HL-60 (cell line): ENCODE data around the gene RHOV.

ENCODE experiments used
- DNase-seq, 2 experiments: peaks; one replicate each; pipeline ENCODE4 v3.0.0-alpha.2; 2010 to 2020; ENCODE audit warnings: low read depth in 1 of 2, low spot score in 1 of 2
- H3K27ac ChIP-seq: fragments of 250-450 bp; sonication (Bioruptor Pico); replicated peaks from 2 replicates; pipeline ENCODE4 v1.5.1; 2020; ENCODE audit warnings: mild to moderate bottlenecking, moderate library complexity
- H3K27me3 ChIP-seq: fragments of 250-450 bp; sonication (Bioruptor Pico); 2 replicates; pipeline ENCODE4 v1.5.1; 2021; ENCODE audit warnings: mild to moderate bottlenecking, moderate library complexity; ENCODE audit not compliant: insufficient read depth, poor library complexity, severe bottlenecking
- H3K4me3 ChIP-seq: replicated peaks from 2 replicates; pipeline ENCODE4 v1.5.1; 2011; ENCODE audit warnings: mild to moderate bottlenecking, control low read depth, low read length; ENCODE audit not compliant: insufficient read depth
- CTCF ChIP-seq: IDR thresholded peaks from one replicate; pipeline ENCODE4 v1.5.1; 2011; ENCODE audit warnings: low read length, control low read depth, inconsistent platforms; ENCODE audit not compliant: insufficient read depth
- GABPA ChIP-seq: IDR thresholded peaks from 2 replicates; pipeline ENCODE4 v1.6.1; 2012; ENCODE audit warnings: low read depth
- POLR2AphosphoS5 ChIP-seq: IDR thresholded peaks from 2 replicates; pipeline ENCODE4 v1.6.1; 2012; ENCODE audit warnings: low read depth
- REST ChIP-seq: IDR thresholded peaks from 2 replicates; pipeline ENCODE4 v1.6.1; 2012; ENCODE audit warnings: low read depth; ENCODE audit not compliant: insufficient replicate concordance
- SPI1 ChIP-seq: IDR thresholded peaks from 2 replicates; pipeline ENCODE4 v1.6.1; 2012; ENCODE audit warnings: low read depth, mild to moderate bottlenecking, borderline replicate concordance

Gene RHOV

GRCh38 chr15:40854161-40854560 lies 19.9 kb downstream of the RHOV start:
- no peak for TF ChIP-seq SPI1
- TF ChIP-seq REST = no peak
- TF ChIP-seq POLR2AphosphoS5 = no peak
- no peak for TF ChIP-seq GABPA
- TF ChIP-seq CTCF = no peak
- Histone ChIP-seq H3K27me3 (no peaks in the 10 kb centered on the region), H3K4me3 (no peak overlapping the region), H3K27ac (no peak overlapping the region)
- no peak for DNase-seq

GRCh38 chr15:40853241-40853890 lies 20.7 kb downstream of the RHOV start:
- Histone ChIP-seq H3K27ac (no peak overlapping the region), H3K27me3 (no peaks in the 10 kb centered on the region), H3K4me3 (no peak overlapping the region)
- TF ChIP-seq GABPA = no peak
- no peak for TF ChIP-seq REST
- no peak for TF ChIP-seq SPI1
- no peak for TF ChIP-seq POLR2AphosphoS5
- no peak for TF ChIP-seq CTCF
- DNase-seq = no peak

GRCh38 chr15:40852529-40852928 lies 21.5 kb downstream of the RHOV start:
- TF ChIP-seq SPI1 (no peak), CTCF (no peak)
- Histone ChIP-seq H3K4me3 (no peak overlapping the region), H3K27me3 (no peaks in the 10 kb centered on the region), H3K27ac (no peak overlapping the region)
- no peak for DNase-seq

- no peaks in the 10 kb centered on the region for H3K27me3 ChIP-seq
- H3K27ac ChIP-seq = no peak overlapping the region
- TF ChIP-seq SPI1 (no peak), REST (no peak), POLR2AphosphoS5 (no peak), CTCF (no peak), GABPA (no peak)
- no peak overlapping the region for H3K4me3 ChIP-seq
- DNase-seq = no peak
Observed at GRCh38 chr15:40850576-40851112, 23.4 kb downstream of the RHOV start.
